Neutrophil (primary cell): ENCODE results near the gene PTPRC.

Source experiments
- H3K27ac ChIP-seq: fragments of 200-600 bp; sonication (generic); 2 replicates; pipeline ENCODE4 v1.5.1; 2016; ENCODE audit warnings: mild to moderate bottlenecking, moderate library complexity
- H3K27me3 ChIP-seq: fragments of 200-600 bp; sonication (generic); 2 replicates; pipeline ENCODE4 v1.6.0; 2016; ENCODE audit warnings: mild to moderate bottlenecking
- H3K36me3 ChIP-seq: fragments of 200-600 bp; sonication (generic); 2 replicates; pipeline ENCODE4 v1.5.1; 2017
- H3K4me1 ChIP-seq, 2 experiments: fragments of 200-600 bp in 1 of 2; sonication (generic) in 1 of 2; 1 replicate in 1 of 2; 2 replicates in 1 of 2; pipeline versions ENCODE4 v1.5.1 to v1.6.1; 2013 to 2016; ENCODE audit warnings: low read depth in 1 of 2, low read length in 1 of 2, mild to moderate bottlenecking in 1 of 2, moderate library complexity in 1 of 2; ENCODE audit not compliant: control insufficient read depth in 1 of 2, insufficient read depth in 1 of 2
- H3K4me3 ChIP-seq, 2 experiments: fragments of 200-600 bp in 1 of 2; sonication (generic) in 1 of 2; 1 replicate in 1 of 2; 2 replicates in 1 of 2; pipeline ENCODE4 v1.5.1; 2013 to 2016; ENCODE audit warnings: low read depth in 1 of 2, low read length in 1 of 2, mild to moderate bottlenecking in 1 of 2, moderate library complexity in 1 of 2
- H3K9me3 ChIP-seq: fragments of 200-600 bp; sonication (generic); 2 replicates; pipeline ENCODE4 v1.5.1; 2016
- CTCF ChIP-seq: fragments of 200-600 bp; sonication (generic); IDR thresholded peaks from 2 replicates; pipeline ENCODE4 v1.5.1; 2016; ENCODE audit warnings: antibody characterized with exemption

The PTPRC gene

GRCh38 chr1:198653808-198654413 is 15.1 kb downstream of the PTPRC start:
- peaks cover 36% of the 10 kb centered on the region for H3K36me3 ChIP-seq
- H3K9me3 ChIP-seq, result no peaks in the 10 kb centered on the region
- peaks cover 98% of the 10 kb centered on the region in 2 experiments for H3K4me1 ChIP-seq
- peak overlapping the region in 1 of 2 experiments; percentile 0 for H3K4me3 ChIP-seq
- H3K27ac ChIP-seq, result peak overlapping the region; percentile 97
- TF ChIP-seq CTCF, result no peak
- no peaks in the 10 kb centered on the region for H3K27me3 ChIP-seq

- peak overlapping the region; percentile 97 for H3K27ac ChIP-seq
- H3K9me3 ChIP-seq, result no peaks in the 10 kb centered on the region
- peaks cover 98 to 99% of the 10 kb centered on the region in 2 experiments for H3K4me1 ChIP-seq
- peaks cover 22% of the 10 kb centered on the region for H3K36me3 ChIP-seq
- H3K4me3 ChIP-seq, result peak overlapping the region; percentile 56
- TF ChIP-seq CTCF, result no peak
- no peaks in the 10 kb centered on the region for H3K27me3 ChIP-seq
Measured at GRCh38 chr1:198655459-198656121, 16.8 kb downstream of the PTPRC start.

- no peaks in the 10 kb centered on the region for H3K27me3 ChIP-seq
- H3K4me3 ChIP-seq, result peak overlapping the region; percentile 56
- peaks cover 98 to 99% of the 10 kb centered on the region in 2 experiments for H3K4me1 ChIP-seq
- peaks cover 19% of the 10 kb centered on the region for H3K36me3 ChIP-seq
- peak overlapping the region; percentile 97 for H3K27ac ChIP-seq
- no peaks in the 10 kb centered on the region for H3K9me3 ChIP-seq
- peak; percentile 38 for TF ChIP-seq CTCF
Measured at GRCh38 chr1:198656500-198656932, 17.7 kb downstream of the PTPRC start.

GRCh38 chr1:198657550-198658064 is 18.8 kb downstream of the PTPRC start:
- Histone ChIP-seq H3K36me3 (peaks cover 26% of the 10 kb centered on the region), H3K9me3 (no peaks in the 10 kb centered on the region), H3K27ac (peak overlapping the region; percentile 97), H3K4me3 (peak overlapping the region; percentile 56), H3K27me3 (no peaks in the 10 kb centered on the region), H3K4me1 (peaks cover 98 to 99% of the 10 kb centered on the region in 2 experiments)
- TF ChIP-seq CTCF, result no peak

GRCh38 chr1:198660341-198661261 is 21.8 kb downstream of the PTPRC start:
- Histone ChIP-seq H3K27ac (peak overlapping the region; percentile 97), H3K4me1 (peaks cover 99% of the 10 kb centered on the region in 2 experiments), H3K9me3 (no peaks in the 10 kb centered on the region), H3K36me3 (peaks cover 18% of the 10 kb centered on the region), H3K27me3 (no peaks in the 10 kb centered on the region), H3K4me3 (peak overlapping the region; percentile 38 to 39)
- TF ChIP-seq CTCF, result no peak
